HG03139 (cell line): ENCODE data around the gene HEATR5A.
"Not testable (repeated sequence)": the region's sequence is repeated elsewhere in the genome, so short reads cannot be mapped to it uniquely, and the experiment has no call there.

ENCODE experiments used
- ATAC-seq: cut with Tn5 transposase; IDR thresholded peaks from one replicate; pipeline ENCODE4 v1.9.1; 2021; ENCODE audit not compliant: unreplicated experiment

Gene HEATR5A

DNA sequence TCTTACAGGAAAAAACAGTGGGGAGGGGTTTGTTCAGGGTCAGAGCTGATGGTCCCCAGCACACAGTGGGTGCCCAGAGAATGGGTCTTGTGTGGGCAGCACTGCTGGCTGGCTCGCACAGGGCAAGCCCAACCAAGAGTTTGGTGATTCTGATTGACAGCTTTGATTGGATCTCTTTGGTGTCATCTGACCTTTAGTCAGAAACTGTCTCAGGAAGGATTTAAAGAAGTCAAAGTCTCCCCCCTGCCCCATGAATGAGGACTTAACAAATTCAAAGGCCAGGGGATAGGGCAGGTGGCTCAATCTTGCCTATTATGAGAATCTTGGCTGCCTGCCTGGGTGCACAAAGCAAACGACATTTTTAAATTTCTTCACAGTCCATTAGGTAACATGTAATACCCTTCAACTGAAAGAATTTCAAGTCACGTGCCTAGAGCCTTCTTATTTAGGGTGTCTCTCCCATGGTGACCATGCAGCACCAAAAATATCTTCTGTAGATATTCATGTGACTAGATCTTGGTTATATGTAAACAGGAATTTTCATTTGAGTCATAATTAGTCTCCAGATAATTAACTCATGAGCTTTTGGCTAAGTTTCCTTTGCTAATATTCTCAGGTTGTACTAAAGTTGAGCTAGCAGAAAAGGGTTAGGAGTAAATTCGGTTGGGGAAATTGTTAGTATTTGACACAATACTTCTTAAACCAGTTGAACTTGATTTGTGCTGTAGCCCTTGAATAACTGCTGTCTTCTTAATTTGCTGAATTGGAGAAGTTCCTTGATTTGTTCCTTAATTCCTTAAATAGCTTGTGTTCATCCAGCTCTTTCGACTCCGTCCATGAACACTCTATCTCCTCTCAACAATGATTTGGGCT lies 158.3 kb downstream of the HEATR5A start:
- no peak for ATAC-seq

DNA sequence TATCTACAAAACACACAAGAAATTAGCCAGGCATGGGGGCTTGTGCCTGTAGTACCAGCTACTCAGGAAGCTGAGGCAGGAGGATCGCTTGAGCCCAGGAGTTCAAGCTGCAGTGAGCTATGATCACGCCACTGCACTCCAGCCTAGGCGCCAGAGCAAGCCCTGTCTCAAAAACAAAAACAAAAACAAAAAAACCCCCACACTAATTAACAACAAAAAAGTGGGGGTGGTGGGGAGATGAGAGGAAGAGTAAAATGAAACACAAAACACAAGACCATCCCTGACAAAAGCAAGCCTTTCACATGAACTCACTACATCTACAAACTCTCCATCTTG lies 158.9 kb downstream of the HEATR5A start:
- ATAC-seq, result no peak

DNA sequence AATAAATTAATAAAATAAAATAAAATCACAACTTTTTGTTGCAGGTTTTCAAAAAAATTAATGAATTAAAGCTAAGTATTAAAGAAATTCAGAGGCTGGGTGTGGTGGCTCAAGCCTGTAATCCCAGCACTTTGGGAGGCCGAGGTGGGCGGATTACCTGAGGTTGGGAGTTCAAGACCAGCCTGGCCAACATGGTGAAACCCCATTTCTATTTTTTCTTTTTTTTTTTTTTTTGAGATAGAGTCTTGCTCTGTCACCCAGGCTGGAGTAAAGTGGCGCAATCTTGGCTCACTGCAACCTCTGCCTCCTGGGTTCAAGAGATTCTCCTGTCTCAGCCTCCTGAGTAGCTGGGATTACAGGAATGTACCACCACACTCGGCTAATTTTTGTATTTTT lies 161.3 kb downstream of the HEATR5A start:
- not testable (repeated sequence) for ATAC-seq

DNA sequence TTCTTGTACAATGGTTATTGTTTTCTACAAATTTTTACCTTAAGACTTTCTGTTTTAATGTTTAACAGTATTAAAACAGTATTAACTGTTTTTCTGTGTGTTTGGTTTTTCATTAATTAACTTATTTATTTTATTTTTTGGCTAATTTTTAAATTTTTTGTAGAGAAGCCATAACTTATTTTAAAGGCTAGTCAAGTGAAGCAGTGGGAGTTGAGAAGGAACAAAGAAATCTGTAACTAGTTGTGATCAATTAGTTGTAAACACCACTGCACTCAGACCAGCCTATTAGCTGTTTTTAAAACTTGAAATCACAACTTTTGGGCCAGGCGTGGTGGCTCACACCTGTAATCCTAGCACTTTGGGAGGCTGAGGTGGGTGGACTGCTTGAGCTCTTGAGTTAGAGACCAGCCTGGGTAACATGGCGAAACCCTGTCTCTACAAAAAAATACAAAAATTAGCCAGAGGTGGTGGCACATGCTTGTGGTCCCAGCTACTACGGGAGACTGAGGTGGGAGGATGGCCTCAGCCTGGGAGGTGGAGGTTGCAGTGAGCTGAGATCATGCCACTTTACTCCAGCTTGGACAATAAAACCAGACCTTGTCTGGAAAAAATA lies 161.8 kb downstream of the HEATR5A start:
- no peak for ATAC-seq

DNA sequence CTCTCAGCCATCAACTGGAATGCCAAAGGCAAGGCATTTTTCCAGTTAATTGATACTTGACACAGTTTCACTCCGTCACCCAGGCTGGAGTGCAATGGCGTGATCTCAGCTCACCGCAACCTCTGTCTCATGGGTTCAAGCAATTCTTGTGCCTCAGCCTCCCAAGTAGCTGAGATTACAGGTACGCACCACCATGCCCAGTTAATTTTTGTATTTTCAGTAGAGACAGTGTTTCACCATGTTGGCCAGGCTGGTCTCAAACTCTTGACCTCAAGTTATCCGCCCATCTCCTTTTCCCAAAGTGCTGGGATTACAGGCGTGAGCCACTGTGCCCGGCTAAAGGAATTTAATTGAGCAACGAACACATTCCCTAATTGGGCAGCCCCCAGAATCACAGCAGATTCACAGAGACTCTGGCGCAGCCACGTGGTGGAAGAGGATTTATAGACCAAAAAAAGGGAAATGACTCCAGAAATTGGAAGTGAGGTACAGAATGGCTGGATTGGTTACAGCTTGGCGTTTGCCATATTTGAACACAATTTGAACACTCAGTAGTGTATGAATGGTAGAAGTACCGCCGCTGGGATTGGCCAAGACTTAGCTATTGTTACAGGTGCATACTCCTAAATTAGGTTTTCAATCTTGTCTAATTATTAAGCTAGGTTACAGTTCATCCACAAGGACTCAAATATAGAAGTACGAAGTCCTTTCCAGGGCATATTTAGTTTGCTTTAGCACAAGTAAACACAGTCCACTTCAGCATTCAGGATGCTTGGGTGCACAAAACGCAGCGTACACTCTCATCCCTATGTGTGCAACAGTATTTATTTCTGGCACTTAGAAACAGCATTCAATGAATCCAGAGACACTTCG lies 162.6 kb downstream of the HEATR5A start:
- ATAC-seq, result not testable (repeated sequence)

DNA sequence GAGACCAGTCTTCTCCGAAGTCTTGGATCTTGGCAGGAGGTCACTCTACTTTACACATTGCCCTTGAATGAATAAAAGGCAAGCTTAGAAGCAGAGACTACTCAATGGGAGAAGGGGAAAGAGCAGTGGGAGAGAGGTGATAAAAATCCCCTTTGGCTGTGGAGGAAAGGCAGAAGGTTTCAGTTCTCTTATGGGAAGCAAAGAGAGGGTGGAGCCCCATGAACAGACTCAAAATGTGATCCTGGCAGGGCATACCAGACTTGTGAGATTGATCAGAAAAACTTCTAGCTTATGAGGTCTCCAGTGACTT lies 163.2 kb downstream of the HEATR5A start:
- ATAC-seq, result no peak

DNA sequence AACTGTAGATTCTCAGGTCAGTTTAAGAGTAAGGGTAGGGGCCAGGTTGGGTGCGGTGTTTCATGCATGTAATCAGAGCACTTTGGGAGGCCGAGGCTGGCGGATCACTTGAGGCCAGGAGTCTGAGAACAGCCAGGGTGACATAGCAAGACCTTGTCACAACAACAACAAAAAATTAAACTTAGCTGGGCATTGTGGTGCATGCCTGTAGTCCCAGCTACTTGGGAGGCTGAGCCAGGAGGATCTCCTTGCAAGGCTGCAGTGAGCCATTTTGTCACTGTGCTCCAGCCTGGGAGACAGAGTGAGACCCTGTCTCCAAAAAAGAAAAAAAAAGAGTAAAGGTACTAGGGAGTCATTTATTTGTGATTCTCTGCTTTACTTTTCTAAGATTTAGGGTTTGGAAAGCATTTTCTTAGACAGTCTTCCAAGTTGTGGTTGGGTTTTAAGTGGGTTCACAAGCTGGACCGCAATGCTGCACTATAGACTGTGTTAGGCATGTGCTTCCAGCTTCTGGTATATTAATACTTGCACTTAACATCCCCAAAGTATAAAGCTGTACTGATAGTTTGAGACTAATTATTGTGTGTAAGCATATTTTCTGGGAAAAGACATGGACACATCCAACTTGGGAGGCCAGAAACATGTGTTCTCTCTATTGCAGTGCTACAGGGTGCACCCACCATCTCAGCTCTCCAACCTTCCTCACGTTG lies 163.7 kb downstream of the HEATR5A start:
- ATAC-seq, result no peak

DNA sequence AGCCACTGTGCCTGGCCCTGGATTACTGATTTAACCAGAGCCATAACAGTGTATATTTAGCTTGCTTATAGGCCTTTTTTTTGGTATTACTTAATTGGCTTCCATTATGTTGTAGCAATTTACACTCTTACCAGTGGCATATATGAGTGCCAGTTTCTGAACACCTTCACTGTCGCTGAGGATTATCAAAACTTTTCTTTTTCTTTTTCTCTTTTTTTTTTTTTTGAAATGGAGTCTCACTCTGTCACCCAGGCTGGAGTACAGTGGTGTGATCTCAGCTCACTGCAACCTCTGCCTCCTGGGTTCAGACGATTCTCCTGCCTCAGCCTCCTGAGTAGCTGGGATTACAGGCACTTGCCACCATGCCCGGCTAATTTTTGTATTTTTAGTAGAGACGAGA lies 164.4 kb downstream of the HEATR5A start:
- not testable (repeated sequence) for ATAC-seq

DNA sequence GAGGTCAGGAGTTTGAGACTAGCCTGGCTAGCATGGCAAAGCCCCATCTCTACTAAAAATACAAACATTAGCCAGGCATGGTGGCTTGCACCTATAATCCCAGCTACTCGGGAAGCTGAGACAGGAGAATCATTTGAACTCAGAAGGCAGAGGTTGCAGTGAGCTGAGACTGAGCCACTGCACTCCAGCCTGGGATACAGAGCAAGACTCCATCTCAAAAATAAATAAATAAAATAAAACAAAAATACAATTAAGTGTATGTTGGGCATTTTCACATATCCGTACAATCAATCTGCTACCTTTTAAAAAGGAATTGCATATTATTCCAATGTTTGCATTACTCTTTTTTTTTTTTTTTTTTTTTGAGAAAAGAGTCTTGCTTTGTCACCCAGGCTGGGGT lies 165.1 kb downstream of the HEATR5A start:
- ATAC-seq, result no peak

DNA sequence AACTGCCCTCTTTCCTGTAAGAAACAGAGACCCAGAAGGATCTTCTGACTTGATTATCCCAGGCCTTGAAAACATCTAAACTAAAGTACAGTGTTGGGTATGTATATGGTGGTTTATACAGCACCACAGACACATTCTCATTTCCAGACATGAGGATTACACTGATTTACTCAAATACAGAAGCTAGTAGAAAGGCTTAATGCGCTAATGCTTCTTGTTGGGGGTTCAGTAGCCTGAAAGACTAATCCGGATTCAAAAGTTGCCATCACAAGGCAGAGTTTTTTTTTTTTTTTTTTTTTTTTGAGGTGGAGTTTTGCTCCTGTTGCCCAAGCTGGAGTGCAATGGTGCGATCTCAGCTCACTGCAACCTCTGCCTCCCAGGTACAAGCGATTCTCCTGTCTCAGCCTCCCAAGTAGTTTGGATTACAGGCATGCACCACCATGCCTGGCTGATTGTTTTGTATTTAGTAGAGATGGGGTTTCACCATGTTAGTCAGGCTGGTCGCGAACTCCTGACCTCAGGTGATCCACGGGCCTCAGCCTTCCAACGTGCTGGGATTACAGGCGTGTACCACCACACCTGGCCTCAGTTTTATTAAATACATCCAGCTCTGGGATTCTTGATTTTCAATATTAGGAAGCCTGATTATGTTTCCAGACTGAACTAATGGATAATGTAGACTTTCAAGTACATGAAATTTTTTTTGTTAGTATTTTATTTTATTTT lies 166.4 kb downstream of the HEATR5A start:
- ATAC-seq, result no peak

DNA sequence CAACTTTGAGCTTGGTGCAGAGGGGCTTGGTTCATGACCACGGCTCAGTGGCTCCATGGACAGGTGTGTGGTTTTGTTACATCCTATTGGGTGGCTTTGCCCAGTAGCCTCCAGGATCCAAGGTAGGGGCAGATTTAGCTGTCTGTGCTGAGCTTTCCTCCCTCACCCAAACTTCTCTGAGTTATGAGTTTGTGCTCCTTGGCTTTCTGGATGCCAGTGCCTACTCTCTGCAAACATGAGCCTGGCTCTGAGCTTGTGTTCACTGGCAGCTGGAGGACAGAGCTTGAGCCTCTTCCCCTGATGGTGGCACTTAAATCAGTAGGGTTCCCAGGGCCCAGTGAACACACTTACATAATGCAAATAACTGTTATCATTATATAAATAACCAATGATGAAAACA lies 167.5 kb downstream of the HEATR5A start:
- ATAC-seq, result no peak

DNA sequence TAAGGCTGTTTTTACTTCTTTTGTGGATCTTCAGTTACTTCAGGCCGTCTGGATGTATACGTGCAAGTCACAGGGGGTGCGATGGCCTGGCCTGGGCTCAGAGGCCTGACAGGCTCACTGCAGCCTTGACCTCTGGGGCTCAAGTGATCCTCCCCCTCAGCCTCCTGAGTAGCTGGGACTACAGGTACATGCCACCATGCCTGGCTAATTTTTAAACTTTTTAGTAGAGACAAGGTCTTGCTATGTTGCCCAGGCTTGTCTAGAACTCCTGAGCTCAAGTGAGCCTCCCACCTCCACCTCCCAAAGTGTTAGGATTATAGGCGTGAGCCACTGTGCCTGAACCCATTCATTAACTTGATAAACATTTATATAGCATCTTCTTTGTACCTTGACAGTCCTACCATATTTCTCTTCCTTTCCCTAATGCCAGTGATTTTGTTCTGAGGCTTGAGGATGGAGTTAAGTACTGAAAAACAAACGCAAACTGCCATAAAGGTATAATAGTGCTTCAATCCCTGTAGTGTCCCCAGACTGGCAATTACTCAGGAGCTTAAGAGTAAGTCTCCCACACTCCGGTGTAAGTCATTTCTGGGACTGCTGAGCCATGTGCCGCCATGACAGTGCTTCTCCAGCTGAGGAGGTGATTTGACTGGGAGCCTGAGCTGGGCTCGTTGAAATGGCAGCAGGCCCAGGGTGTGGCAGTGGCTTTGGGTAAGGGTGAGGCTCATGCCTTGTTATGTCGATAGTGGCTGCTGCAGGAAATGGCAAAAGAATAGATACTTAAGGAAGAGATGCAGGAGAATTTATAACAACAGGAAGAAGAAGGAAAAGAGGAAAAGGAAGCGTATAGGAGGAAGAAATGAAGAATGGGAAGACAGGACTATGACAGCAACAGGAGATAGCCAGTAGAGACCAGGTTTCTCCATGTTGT lies 169.1 kb downstream of the HEATR5A start:
- no peak for ATAC-seq

DNA sequence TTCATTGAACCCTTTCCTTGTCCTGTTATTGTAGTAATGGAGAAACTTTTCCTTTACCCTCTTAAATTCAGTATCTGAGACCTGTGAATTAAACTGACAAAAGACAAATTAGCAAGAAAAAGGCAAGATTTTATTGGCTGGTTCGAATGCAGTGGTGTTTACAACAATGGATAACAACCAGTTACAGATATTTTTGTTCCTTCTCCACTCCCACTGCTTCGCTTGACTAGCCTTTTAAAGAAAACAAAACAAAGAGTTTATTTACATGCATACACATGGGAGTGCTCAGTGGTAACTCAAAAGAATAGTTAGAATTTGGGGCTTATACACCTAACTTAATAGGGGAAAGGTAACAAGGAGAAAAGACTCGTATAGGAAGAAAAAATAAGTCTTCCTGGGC lies 175.7 kb downstream of the HEATR5A start:
- no peak for ATAC-seq

DNA sequence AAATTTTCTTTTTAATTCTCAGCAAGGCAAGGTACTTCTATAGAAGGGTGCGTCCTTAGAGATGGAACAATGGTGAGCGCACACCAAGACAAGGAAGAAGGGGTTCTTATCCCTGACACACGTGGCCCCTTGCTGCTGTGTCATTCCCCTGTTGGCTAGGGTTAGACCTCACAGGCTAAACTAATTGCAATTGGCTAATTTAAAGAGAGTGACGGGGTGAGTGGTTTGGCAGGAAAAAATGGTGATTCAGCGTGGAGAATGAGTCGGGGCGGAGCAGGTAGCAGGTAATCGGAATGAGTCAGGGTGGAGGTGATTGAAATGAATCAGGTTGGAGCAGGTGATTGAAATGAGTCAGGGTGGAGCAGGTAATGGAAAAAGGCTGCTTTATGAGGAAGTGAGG lies 176.5 kb downstream of the HEATR5A start:
- ATAC-seq, result no peak

DNA sequence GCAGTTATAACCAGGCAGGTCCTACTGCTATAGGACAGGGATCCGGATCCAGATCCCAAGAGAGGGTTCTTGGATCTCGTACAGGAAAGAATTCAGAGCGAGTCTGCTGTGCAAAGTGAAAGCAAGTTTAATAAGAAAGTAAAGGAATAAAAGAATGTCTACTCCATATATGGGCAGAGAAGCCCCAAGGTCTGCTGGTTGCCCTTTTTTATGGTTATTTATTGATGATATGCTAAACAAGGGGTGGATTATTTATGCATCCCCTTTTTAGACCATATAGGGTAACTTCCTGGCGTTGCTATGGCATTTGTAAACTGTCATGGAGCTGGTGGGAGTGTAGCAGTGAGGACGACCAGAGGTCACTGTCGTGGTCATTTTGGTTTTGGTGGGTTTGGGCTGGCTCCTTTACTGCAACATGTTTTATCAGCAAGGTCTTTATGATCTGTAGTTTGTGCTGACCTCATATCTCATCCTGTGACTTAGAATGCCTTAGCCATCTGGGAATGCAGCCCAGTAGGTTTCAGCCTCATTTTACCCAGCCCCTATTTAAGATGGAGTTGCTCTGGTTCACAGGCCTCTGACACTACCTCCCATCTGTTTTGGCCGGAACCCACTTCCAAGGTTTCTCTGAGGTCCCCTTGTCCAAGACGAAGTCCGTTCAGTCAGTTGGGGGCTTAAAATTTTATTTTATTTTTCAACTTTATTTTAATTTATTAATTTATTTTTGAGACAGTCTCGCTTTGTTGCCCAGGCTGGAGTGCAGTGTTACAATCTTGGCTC lies 178.0 kb downstream of the HEATR5A start:
- ATAC-seq, result not testable (repeated sequence)
